Skeletal muscle satellite cell (primary cell): ENCODE measurements around the gene RHOD.
A peak's percentile ranks its signal among the peaks of the same experiment; 100 is the strongest.

Experiments
- H3K27me3 ChIP-seq: 2 replicates; pipeline ENCODE4 v1.7.0; 2013; ENCODE audit warnings: low read length; ENCODE audit not compliant: control insufficient read depth, insufficient read depth
- H3K36me3 ChIP-seq: 2 replicates; pipeline ENCODE4 v1.7.0; 2013; ENCODE audit warnings: mild to moderate bottlenecking, control low read depth, low read length; ENCODE audit not compliant: insufficient read depth
- H3K4me1 ChIP-seq: 2 replicates; pipeline ENCODE4 v1.7.0; 2013; ENCODE audit warnings: low read length; ENCODE audit not compliant: control insufficient read depth, insufficient read depth
- H3K4me2 ChIP-seq: 2 replicates; pipeline ENCODE4 v1.7.0; 2013; ENCODE audit warnings: mild to moderate bottlenecking, low read length
- H3K4me3 ChIP-seq: 2 replicates; pipeline ENCODE4 v1.7.0; 2013; ENCODE audit warnings: low read length
- H3K9ac ChIP-seq: 2 replicates; pipeline ENCODE4 v1.7.0; 2013; ENCODE audit warnings: mild to moderate bottlenecking, low read depth, low read length, moderate library complexity
- H3K9me3 ChIP-seq: replicated peaks from 2 replicates; pipeline ENCODE4 v1.7.0; 2013; ENCODE audit warnings: mild to moderate bottlenecking, control low read depth, low read length

The RHOD gene

GRCh38 chr11:67052891-67053290, 3.8 kb upstream of the RHOD start:
- Histone ChIP-seq H3K4me3 (no peak overlapping the region), H3K27me3 (peaks cover 7% of the 10 kb centered on the region), H3K36me3 (no peaks in the 10 kb centered on the region), H3K4me1 (peaks cover 34% of the 10 kb centered on the region), H3K9ac (no peak overlapping the region), H3K4me2 (no peak overlapping the region), H3K9me3 (no peaks in the 10 kb centered on the region)

- Histone ChIP-seq H3K4me2 (no peak overlapping the region), H3K4me3 (no peak overlapping the region), H3K36me3 (no peaks in the 10 kb centered on the region), H3K27me3 (peaks cover 7% of the 10 kb centered on the region), H3K9ac (no peak overlapping the region), H3K4me1 (peaks cover 34% of the 10 kb centered on the region), H3K9me3 (no peaks in the 10 kb centered on the region)
Measured at GRCh38 chr11:67053896-67054329, 2.7 kb upstream of the RHOD start.

- peaks cover 7% of the 10 kb centered on the region for H3K27me3 ChIP-seq
- H3K9ac ChIP-seq = no peak overlapping the region
- no peaks in the 10 kb centered on the region for H3K36me3 ChIP-seq
- H3K4me3 ChIP-seq = no peak overlapping the region
- H3K4me1 ChIP-seq = peaks cover 34% of the 10 kb centered on the region
- no peak overlapping the region for H3K4me2 ChIP-seq
- H3K9me3 ChIP-seq = no peaks in the 10 kb centered on the region
Measured at GRCh38 chr11:67054346-67054835, 2.3 kb upstream of the RHOD start.

GRCh38 chr11:67054836-67055523, 1.7 kb upstream of the RHOD start:
- Histone ChIP-seq H3K4me2 (no peak overlapping the region), H3K9ac (no peak overlapping the region), H3K4me1 (peaks cover 34% of the 10 kb centered on the region), H3K4me3 (no peak overlapping the region), H3K36me3 (no peaks in the 10 kb centered on the region), H3K27me3 (peaks cover 7% of the 10 kb centered on the region), H3K9me3 (no peaks in the 10 kb centered on the region)

- Histone ChIP-seq H3K4me1 (peaks cover 34% of the 10 kb centered on the region), H3K9ac (no peak overlapping the region), H3K4me3 (no peak overlapping the region)
Measured at GRCh38 chr11:67055812-67056211, 835 bp upstream of the RHOD start.

GRCh38 chr11:67057205-67057672, 592 bp downstream of the RHOD start:
- Histone ChIP-seq H3K4me2 (peak overlapping the region; percentile 76), H3K4me3 (peak overlapping the region; percentile 71), H3K4me1 (peaks cover 34% of the 10 kb centered on the region), H3K9ac (peak overlapping the region; percentile 65), H3K36me3 (no peaks in the 10 kb centered on the region), H3K27me3 (peaks cover 7% of the 10 kb centered on the region), H3K9me3 (no peaks in the 10 kb centered on the region)

More at GRCh38 chr11:67055812-67056211, 835 bp upstream of the RHOD start:
- peaks cover 7% of the 10 kb centered on the region for H3K27me3 ChIP-seq
- no peaks in the 10 kb centered on the region for H3K9me3 ChIP-seq
- H3K36me3 ChIP-seq = no peaks in the 10 kb centered on the region
- peak overlapping the region; percentile 76 for H3K4me2 ChIP-seq

- Histone ChIP-seq H3K27me3 (peaks cover 7% of the 10 kb centered on the region), H3K4me1 (peaks cover 34% of the 10 kb centered on the region), H3K36me3 (no peaks in the 10 kb centered on the region), H3K4me3 (no peak overlapping the region), H3K9ac (no peak overlapping the region), H3K4me2 (no peak overlapping the region), H3K9me3 (no peaks in the 10 kb centered on the region)
Measured at GRCh38 chr11:67058506-67058905, 1.9 kb downstream of the RHOD start.

- peaks cover 27% of the 10 kb centered on the region for H3K4me1 ChIP-seq
- H3K9me3 ChIP-seq = no peaks in the 10 kb centered on the region
- H3K36me3 ChIP-seq = no peaks in the 10 kb centered on the region
- no peak overlapping the region for H3K4me2 ChIP-seq
- no peak overlapping the region for H3K4me3 ChIP-seq
- no peak overlapping the region for H3K9ac ChIP-seq
- H3K27me3 ChIP-seq = peaks cover 7% of the 10 kb centered on the region
Measured at GRCh38 chr11:67059671-67060070, 3.0 kb downstream of the RHOD start.

GRCh38 chr11:67060111-67060522, 3.5 kb downstream of the RHOD start:
- Histone ChIP-seq H3K9ac (no peak overlapping the region), H3K36me3 (no peaks in the 10 kb centered on the region), H3K9me3 (no peaks in the 10 kb centered on the region), H3K27me3 (peaks cover 7% of the 10 kb centered on the region), H3K4me2 (no peak overlapping the region), H3K4me3 (no peak overlapping the region), H3K4me1 (peaks cover 23% of the 10 kb centered on the region)

- H3K4me2 ChIP-seq = no peak overlapping the region
- H3K9ac ChIP-seq = no peak overlapping the region
- H3K36me3 ChIP-seq = no peaks in the 10 kb centered on the region
- no peaks in the 10 kb centered on the region for H3K9me3 ChIP-seq
- H3K4me3 ChIP-seq = no peak overlapping the region
- H3K27me3 ChIP-seq = no peaks in the 10 kb centered on the region
- no peaks in the 10 kb centered on the region for H3K4me1 ChIP-seq
Measured at GRCh38 chr11:67062526-67063373, 6.1 kb downstream of the RHOD start.

- Histone ChIP-seq H3K4me3 (no peak overlapping the region), H3K27me3 (no peaks in the 10 kb centered on the region), H3K36me3 (no peaks in the 10 kb centered on the region), H3K9ac (no peak overlapping the region), H3K4me2 (no peak overlapping the region), H3K4me1 (no peaks in the 10 kb centered on the region), H3K9me3 (no peaks in the 10 kb centered on the region)
Measured at GRCh38 chr11:67066333-67066709, 9.7 kb downstream of the RHOD start.
